Activated CD8-positive, alpha-beta memory T cell treated with anti-CD3 and anti-CD28 coated beads for 48 hours (primary cell): ENCODE results near the gene IZUMO1R.
"Not testable (repeated sequence)": the region's sequence is repeated elsewhere in the genome, so short reads cannot be mapped to it uniquely, and the experiment has no call there.

Experiments
- DNase-seq, 3 experiments: peaks; one replicate each; pipeline ENCODE4 v3.0.0-alpha.2; 2020; ENCODE audit warnings: low read depth in 2 of 3, low spot score in 2 of 3

IZUMO1R gene

DNA sequence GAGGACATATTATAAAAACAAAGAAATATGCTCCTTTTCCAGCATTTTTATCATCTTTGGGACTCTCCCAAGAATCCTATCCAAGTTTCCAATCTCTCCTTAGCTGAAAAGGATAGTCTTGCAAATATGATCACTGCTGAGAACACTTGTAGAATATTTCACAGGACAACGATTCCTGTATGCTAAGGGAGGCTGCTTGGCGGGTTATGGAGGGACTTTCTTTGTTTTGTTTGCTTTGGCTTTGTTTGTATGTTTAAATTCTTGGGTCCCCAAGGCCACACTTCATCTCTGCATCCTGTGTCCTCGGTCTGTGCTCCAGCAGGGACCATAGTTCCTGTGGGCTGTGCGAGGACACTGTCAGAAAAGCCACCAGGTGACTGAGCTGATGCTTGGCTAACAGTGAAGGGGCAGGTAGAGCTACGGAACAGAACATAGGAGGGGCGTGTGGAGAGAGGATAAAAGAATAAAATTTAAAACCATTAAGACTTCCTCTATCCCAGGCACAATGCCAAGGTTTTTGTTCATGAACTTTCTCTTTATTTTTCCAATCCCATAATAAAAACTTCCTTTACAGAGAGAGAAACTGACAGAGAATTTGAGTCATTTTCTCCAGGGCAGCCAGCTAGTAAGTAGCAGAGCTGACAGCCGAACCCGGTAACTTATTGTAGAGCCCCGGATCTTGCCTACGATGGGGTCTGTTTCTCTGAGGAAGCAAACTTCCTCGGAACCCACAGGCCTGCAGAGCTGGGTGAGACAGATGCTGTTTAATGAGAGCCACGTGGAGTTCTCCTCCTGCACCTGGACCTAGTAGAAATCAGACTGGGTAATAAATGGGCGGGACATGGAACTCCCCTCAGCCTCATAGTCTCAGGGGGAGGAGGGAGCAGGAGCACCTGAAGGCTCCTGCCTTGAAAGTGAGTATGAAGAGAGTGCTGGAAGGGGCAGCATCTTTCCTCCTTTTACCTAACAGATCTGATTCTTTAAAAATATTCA lies at the start of gene IZUMO1R:
Gene IZUMO1R (plus strand): TSS at position 615 of the 993 bp plus-strand sequence. CDS start 1,057 bp downstream, outside the sequence.
- no peak for DNase-seq

DNA sequence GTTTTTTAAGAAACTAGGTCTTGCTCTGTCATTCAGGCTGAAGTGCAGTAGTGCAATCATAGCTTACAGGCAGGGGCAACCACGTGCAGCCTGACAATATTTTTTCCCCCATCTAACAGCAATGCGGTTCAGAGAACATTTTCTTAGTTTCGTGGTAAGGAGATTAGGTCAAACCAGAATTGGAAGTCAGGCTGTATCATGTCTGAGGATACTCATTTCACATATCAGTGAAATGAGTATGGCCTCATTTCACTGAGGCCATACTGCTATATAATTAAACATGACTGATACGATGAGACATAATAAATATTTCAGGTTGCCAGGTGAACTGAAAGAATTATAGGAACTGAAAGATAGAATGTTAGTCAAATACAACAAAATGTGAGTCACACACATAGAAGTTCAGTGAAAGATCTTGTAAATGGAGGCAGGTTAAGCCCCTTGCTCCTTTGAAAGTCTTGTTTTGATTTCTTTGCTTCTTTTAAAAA lies 32.5 kb upstream of the IZUMO1R start:
- DNase-seq = no peak

DNA sequence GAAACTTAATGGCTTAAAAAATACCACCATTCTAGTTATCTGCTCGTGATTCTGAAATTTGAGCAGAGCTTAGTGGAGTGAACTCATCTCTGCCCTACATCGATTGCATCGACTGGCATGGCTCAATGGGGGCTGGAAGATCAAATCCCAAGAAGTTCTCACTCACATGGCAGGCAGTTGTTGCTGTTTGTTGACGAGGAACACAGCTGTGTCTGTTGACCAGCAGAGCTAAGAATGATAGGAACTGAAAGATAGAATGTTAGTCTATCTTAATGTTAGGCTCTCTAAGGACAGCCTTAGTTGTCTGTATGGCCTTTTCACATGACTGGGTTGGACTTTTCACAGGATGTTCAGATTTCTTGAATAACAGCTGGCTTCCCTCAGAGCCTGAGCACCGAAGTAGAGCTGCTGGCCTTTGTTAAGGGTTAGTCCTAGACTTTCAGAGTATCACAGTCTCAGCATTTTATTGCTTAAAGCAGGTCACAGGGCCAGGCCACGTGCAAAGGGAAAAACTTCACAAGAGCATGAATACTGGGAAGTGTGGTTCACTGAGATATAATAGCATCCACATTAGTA lies 31.6 kb upstream of the IZUMO1R start:
- DNase-seq = no peak

- no peak for DNase-seq
Measured at GRCh38 chr11:94275961-94276360, 28.4 kb upstream of the IZUMO1R start.

DNA sequence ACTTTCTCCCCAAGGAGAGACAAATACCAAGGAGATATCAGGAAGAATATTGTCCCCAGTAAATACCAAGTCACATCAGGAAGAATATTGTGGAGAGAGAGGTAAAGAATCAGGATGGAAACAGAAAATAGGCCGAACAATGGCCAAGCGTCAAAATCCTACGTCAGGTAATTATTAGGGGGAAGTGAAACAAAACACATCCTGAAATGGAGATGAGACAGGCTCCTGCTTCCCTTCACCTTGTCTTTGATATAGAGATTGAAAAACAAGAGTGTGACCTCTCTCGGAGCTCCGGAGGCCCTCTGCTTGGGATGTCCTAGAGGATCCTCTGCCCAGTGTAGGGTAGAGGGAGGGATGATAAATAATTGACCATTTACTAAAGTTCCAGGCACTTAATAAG lies 27.4 kb upstream of the IZUMO1R start:
- DNase-seq = no peak

DNA sequence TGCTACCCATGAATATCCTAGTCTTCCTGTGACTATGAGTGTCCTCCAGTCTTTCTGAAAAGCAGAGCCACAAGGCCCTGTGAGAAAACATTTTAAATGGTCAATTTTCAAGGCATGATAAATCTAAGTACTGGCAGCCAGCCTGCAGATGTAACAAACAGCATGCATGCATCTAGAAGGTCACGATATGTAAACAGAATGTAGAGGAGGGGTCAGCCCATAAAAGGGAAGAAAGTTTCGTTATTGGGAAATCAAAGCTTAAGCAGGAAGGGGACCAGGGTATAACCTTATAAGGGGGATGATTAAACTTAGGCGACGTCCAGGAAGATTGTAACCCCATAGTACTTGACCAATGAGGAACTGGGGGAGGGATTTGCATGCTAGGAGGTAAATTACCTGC lies 26.2 kb upstream of the IZUMO1R start:
- not testable (repeated sequence) for DNase-seq

GRCh38 chr11:94279996-94280395 lies 24.4 kb upstream of the IZUMO1R start:
- DNase-seq = no peak

DNA sequence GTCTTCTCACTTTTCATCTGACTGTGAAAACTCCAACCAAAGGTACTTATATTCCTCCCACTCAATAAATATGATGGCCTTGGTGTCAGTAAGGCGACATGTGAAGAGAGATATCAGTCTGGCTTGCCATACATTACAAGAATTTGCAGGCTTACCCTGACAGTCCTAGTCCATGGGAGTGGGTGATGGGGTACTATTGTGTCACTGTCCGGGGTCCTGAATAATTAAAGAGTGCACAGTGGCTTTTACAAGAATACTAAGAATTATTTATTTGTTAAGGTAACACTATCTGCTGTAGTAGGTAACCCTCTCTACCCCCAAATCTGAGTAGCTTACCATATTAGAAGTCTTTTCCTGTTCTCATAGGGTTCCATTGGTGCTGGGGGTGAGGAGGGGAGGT lies 23.1 kb upstream of the IZUMO1R start:
- DNase-seq = no peak

DNA sequence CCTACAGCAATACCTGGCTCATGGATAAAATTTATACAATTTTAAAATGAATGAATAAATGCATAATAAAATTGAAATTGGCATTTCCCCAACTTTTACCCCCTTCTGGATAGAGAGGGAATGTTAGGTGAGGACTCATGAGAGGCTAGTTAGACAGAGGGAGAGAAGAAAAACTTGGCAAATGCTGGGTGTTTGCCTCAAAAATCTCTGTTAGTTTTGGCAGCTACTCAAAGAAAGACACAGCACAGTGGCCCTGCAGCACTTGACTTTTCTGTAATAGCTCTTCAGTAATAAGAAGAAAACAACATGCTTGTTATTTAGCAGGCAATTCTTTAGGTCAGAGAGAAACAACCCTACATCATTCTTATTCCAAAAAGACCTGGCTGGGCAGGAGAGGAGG lies 20.7 kb upstream of the IZUMO1R start:
- DNase-seq = no peak

DNA sequence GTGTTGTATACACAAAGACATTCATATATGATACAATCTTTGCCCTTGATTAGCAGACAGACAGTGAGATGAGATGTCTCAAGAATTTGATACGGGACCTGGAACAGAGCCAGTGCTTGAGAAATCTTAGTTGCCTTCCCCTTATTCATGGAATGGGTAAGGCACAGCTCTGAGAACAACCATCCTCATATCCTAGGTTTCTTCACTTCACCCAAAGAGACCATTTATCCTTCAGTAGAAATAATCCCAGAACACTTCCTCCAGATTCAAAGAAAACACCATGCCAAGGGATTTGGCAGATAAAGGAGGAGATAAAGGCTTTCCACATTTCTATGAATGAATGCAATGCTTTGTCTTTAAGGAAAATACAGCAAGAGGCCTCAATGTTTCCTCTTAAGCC lies 8.8 kb upstream of the IZUMO1R start:
- DNase-seq = no peak

GRCh38 chr11:94297985-94298576 lies 6.3 kb upstream of the IZUMO1R start:
- DNase-seq = no peak

DNA sequence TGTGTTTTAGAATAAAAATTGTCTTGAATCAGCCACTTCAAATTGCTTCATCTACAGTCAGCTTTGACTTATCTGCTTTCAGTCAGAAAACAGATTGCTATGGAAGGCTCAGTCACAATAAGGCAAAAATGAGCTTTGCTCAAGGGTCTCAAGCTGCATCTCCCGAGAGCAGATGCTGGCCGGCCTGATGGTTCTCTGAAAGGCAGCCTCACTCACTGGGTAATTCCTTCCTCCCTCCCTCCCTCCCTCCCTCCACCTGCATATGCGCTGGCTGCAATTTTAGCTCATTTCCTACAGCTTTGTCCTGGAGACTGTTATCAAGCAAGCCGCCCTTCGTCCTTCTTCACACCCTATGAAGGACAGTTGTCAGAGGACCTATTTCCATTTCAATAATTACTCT lies 1.6 kb upstream of the IZUMO1R start:
- no peak for DNase-seq

GRCh38 chr11:94305146-94305545 lies 766 bp downstream of the IZUMO1R start:
- DNase-seq = no peak

DNA sequence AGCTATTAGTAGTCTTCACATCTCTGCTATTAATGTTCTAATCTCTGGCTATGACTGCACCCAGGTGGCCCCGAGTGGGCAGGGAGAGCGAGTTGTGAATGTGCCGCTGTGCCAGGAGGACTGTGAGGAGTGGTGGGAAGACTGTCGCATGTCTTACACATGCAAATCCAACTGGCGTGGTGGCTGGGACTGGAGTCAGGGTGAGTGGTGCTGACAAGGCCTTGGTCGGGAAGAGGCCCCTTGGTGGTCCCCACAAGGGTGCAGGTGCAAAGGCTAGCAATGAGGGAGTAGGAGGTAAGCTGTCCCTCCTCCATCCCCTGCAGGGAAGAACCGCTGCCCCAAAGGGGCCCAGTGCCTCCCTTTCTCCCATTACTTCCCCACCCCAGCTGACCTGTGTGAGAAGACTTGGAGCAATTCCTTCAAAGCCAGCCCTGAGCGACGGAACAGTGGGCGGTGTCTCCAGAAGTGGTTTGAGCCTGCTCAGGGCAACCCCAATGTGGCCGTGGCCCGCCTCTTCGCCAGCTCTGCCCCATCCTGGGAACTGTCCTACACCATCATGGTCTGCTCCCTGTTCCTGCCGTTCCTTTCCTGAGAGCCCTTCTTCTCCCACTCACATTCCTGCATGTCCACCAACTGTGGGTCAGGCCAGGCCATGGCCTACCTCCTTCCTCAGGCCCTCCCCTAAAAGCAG lies 2.9 kb downstream of the IZUMO1R start:
- DNase-seq = no peak

GRCh38 chr11:94308024-94308423 lies 3.6 kb downstream of the IZUMO1R start:
- no peak for DNase-seq

- no peak for DNase-seq
Measured at GRCh38 chr11:94309757-94310156, 5.4 kb downstream of the IZUMO1R start.

GRCh38 chr11:94310191-94310875 lies 6.0 kb downstream of the IZUMO1R start:
- no peak for DNase-seq

GRCh38 chr11:94312339-94312738 lies 8.0 kb downstream of the IZUMO1R start:
- DNase-seq = no peak

GRCh38 chr11:94314064-94314463 lies 9.7 kb downstream of the IZUMO1R start:
- no peak for DNase-seq

DNA sequence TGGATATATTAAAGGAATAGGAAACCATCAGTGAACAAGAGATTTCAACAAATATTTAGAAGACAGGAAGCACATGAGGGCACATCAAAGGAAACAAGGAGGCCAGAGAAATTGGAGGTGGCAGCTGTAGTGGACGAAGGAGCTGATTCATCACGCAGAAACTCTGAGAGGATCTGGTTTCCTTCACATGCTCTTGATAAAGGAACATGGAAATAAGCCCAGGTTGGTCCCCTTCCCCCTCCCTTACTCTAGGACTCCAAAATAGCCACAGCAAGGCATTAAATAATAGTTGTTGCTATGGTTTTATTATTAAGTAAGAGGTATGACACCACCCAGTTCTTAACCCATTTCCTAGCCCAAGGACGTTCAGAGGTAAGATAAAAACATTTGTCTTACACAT lies 11.3 kb downstream of the IZUMO1R start:
- DNase-seq = no peak

DNA sequence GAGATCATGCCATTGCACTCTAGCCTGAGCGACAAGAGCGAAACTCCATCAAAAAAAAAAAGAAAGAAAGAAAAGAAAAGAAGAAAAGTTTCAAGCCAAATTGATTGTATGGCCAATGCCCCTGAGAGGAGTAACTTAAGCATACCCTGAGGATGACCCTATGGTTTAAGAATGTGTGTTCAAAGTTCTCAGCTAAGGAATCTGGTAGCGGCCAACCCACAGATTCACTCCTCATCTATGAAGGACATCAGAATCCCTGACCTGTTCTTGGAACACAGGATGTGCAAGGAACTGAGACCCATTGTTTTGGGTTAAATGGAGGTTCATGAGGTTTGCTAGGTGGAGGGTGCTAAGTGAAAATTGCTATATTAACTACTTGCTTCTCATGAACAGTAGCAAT lies 18.1 kb downstream of the IZUMO1R start:
- DNase-seq = no peak
